Kidney (tissue), 14 donors: Measurements from ENCODE around the gene SPTLC1. TPM values are rescaled to one million over a fixed set of nuclear protein-coding genes. Genes with fewer than 3 reads are reported as not detected.

ENCODE experiments used
- DNase-seq, 5 donors: peaks; one replicate each; pipeline ENCODE4 v3.0.0-alpha.2; 2013 to 2020
- FAIRE-seq: peaks from 2 replicates; lab custom pipeline; 2012; peaks lifted over from hg19 to GRCh38; lab: Jason Lieb, UNC
- H3K27ac ChIP-seq, 2 donors: one replicate each; pipeline ENCODE4 v1.7.0; 2013; ENCODE audit warnings: low read depth in 2 of 2, low read length in 2 of 2, inconsistent platforms in 1 of 2
- H3K27me3 ChIP-seq: one replicate; pipeline ENCODE4 v1.7.1; 2013; ENCODE audit warnings: low read length, inconsistent platforms; ENCODE audit not compliant: control insufficient read depth, insufficient read depth
- H3K36me3 ChIP-seq, 3 donors: one replicate each; pipeline versions ENCODE4 v1.7.0 to v1.7.1; 2013; ENCODE audit warnings: low read length in 3 of 3, control low read depth in 1 of 3, inconsistent platforms in 1 of 3; ENCODE audit not compliant: insufficient read depth in 3 of 3, control insufficient read depth in 2 of 3
- H3K4me1 ChIP-seq, 3 donors: one replicate each; pipeline versions ENCODE4 v1.7.0 to v1.7.1; 2013; ENCODE audit warnings: low read length in 3 of 3, inconsistent platforms in 1 of 3, low read depth in 1 of 3; ENCODE audit not compliant: control insufficient read depth in 2 of 3, insufficient read depth in 2 of 3
- H3K4me3 ChIP-seq, 3 donors: one replicate each; pipeline versions ENCODE4 v1.7.0 to v1.8.1; 2013; ENCODE audit warnings: low read length in 3 of 3, control low read depth in 1 of 3, inconsistent platforms in 1 of 3
- H3K9ac ChIP-seq, 3 donors: one replicate each; pipeline versions ENCODE4 v1.7.0 to v1.7.1; 2013; ENCODE audit warnings: low read length in 3 of 3, control low read depth in 1 of 3, inconsistent platforms in 1 of 3
- H3K9me3 ChIP-seq, 3 donors: one replicate each; pipeline versions ENCODE4 v1.7.0 to v1.7.1; 2013; ENCODE audit warnings: low read length in 3 of 3, control low read depth in 1 of 3, inconsistent platforms in 1 of 3; ENCODE audit not compliant: control insufficient read depth in 2 of 3, insufficient read depth in 1 of 3
- CTCF ChIP-seq: IDR thresholded peaks from 3 replicates; pipeline ENCODE4 v1.5.1; 2012; ENCODE audit warnings: mild to moderate bottlenecking, moderate library complexity, borderline replicate concordance; ENCODE audit not compliant: insufficient read depth; ENCODE audit errors: extremely low read depth
- intact Hi-C: fragments of 100-400 bp; cut with DNase I; formaldehyde crosslinking; loops from one replicate; pipeline ENCODE4 v1.11.1; 2022
- polyA plus RNA-seq: library from polyadenylated mRNA; stranded (reverse); fragments of 350-450 nt; fragmentation: Illumina TruSeq; extraction: RNeasy Lipid Tissue Mini Kit (QIAGEN cat#74804); gene quantifications from one replicate; pipeline ENCODE4 v1.2.3, GENCODE V29; 2014; ENCODE audit warnings: low read depth, low replicate concordance; ENCODE audit not compliant: insufficient read depth
- total RNA-seq: library from RNA; stranded (reverse); fragmentation: NEBNext Ultra II Directional; extraction: Animal tissue kit (Norgen Biotek cat#: 25700); gene quantifications from one replicate; pipeline ENCODE4 v1.2.1, GENCODE V29; 2021
- donor health status: control.
- donor health status: control.
- donor health status: control.
- donor health status: control.
- donor health status: control.
- donor health status: DM: yes; HTN: yes; CAD: no.
- donor health status: Normal renal cell carcinoma (clear cell type).

SPTLC1 gene
- total and polyA plus RNA-seq, 2 donors from 2014 or later: 29.4 to 72.2 TPM

- FAIRE-seq: no peak
- H3K36me3 ChIP-seq: peaks cover 8 to 54% (median 34%) of the 10 kb centered on the region in 3 donors
- no peak for TF ChIP-seq CTCF
- DNase-seq: no peak
- H3K4me1 ChIP-seq: no peaks in the 10 kb centered on the region
- H3K4me3 ChIP-seq: no peak overlapping the region
- no peak overlapping the region for H3K27ac ChIP-seq
- H3K9me3 ChIP-seq: peaks cover 3 to 10% (median 7%) of the 10 kb centered on the region in 3 donors
- no peak overlapping the region for H3K9ac ChIP-seq
- intact Hi-C loops: no loop called here
- H3K27me3 ChIP-seq: no peaks in the 10 kb centered on the region
Measured at GRCh38 chr9:92044936-92045335, 70.3 kb downstream of the SPTLC1 start.

- FAIRE-seq: no peak
- intact Hi-C loops: no loop called here
- peaks cover 8 to 41% (median 32%) of the 10 kb centered on the region in 3 donors for H3K36me3 ChIP-seq
Measured at GRCh38 chr9:92043002-92043401, 72.2 kb downstream of the SPTLC1 start.

GRCh38 chr9:92042260-92042659, 73.0 kb downstream of the SPTLC1 start:
- peaks cover 8 to 47% (median 32%) of the 10 kb centered on the region in 3 donors for H3K36me3 ChIP-seq
- DNase-seq (no peak), FAIRE-seq (no peak)
- no peak for TF ChIP-seq CTCF
- no peaks in the 10 kb centered on the region for H3K27me3 ChIP-seq
- H3K4me3 ChIP-seq: no peak overlapping the region
- H3K27ac ChIP-seq: no peak overlapping the region
- H3K9me3 ChIP-seq: peaks cover 3 to 10% (median 7%) of the 10 kb centered on the region in 3 donors
- intact Hi-C loops: no loop called here
- H3K4me1 ChIP-seq: no peaks in the 10 kb centered on the region
- H3K9ac ChIP-seq: no peak overlapping the region

More at GRCh38 chr9:92043002-92043401, 72.2 kb downstream of the SPTLC1 start:
- Histone ChIP-seq H3K9me3 (peaks cover 3 to 10% (median 7%) of the 10 kb centered on the region in 3 donors), H3K27me3 (no peaks in the 10 kb centered on the region), H3K4me1 (no peaks in the 10 kb centered on the region), H3K27ac (no peak overlapping the region), H3K4me3 (no peak overlapping the region), H3K9ac (no peak overlapping the region)
- DNase-seq: no peak
- TF ChIP-seq CTCF: no peak

GRCh38 chr9:92036756-92037155, 78.5 kb downstream of the SPTLC1 start:
- no peak overlapping the region for H3K4me3 ChIP-seq
- DNase-seq (peak in 2 of 5 donors; percentile 10 to 61), FAIRE-seq (no peak)
- peaks cover 0 to 3% (median 2%) of the 10 kb centered on the region in 3 donors for H3K9me3 ChIP-seq
- TF ChIP-seq CTCF: no peak
- H3K27ac ChIP-seq: no peak overlapping the region
- no peak overlapping the region for H3K9ac ChIP-seq
- intact Hi-C loops: no loop called here
- no peaks in the 10 kb centered on the region for H3K27me3 ChIP-seq
- H3K4me1 ChIP-seq: no peaks in the 10 kb centered on the region
- H3K36me3 ChIP-seq: peaks cover 0 to 44% (median 16%) of the 10 kb centered on the region in 3 donors
